DND-41 (cell line): ENCODE results near the gene GOLPH3.
"Not testable (repeated sequence)": the region's sequence is repeated elsewhere in the genome, so short reads cannot be mapped to it uniquely, and the experiment has no call there.

Source experiments
- ATAC-seq: fragments of 200-7000 bp; cut with Tn5 transposase; 3 replicates; pipeline ENCODE4 v1.9.1; 2021; ENCODE audit warnings: low read depth; ENCODE audit not compliant: insufficient read depth
- DNase-seq: peaks from one replicate; pipeline ENCODE4 v3.0.0-alpha.2; 2020
- H2AFZ ChIP-seq: 2 replicates; pipeline ENCODE4 v1.6.0; 2012; ENCODE audit warnings: low read depth, low read length
- H3K27ac ChIP-seq: 2 replicates; pipeline ENCODE4 v1.5.1; 2012; ENCODE audit warnings: low read length, inconsistent platforms
- H3K27me3 ChIP-seq: fragments of 200-600 bp; sonication (generic); 2 replicates; pipeline ENCODE4 v1.6.0; 2012; ENCODE audit warnings: low read length, mild to moderate bottlenecking, inconsistent platforms; ENCODE audit not compliant: insufficient read depth, poor library complexity
- H3K36me3 ChIP-seq: 2 replicates; pipeline ENCODE4 v1.5.1; 2012; ENCODE audit warnings: low read length, inconsistent platforms; ENCODE audit not compliant: insufficient read depth
- H3K4me1 ChIP-seq: 2 replicates; pipeline ENCODE4 v1.5.1; 2012; ENCODE audit warnings: mild to moderate bottlenecking, low read length; ENCODE audit not compliant: insufficient read depth
- H3K4me2 ChIP-seq: 2 replicates; pipeline ENCODE4 v1.6.0; 2012; ENCODE audit warnings: mild to moderate bottlenecking, moderate library complexity, low read length, inconsistent platforms; ENCODE audit not compliant: insufficient read depth
- H3K4me3 ChIP-seq, 2 experiments: fragments of 200-600 bp in 1 of 2; shearing (Covaris generic) in 1 of 2; 2 replicates each; pipeline ENCODE4 v1.5.1; 2012 to 2016; ENCODE audit warnings: inconsistent platforms in 2 of 2, low read length in 2 of 2, mild to moderate bottlenecking in 2 of 2, low read depth in 1 of 2, moderate library complexity in 1 of 2
- H3K79me2 ChIP-seq: 2 replicates; pipeline ENCODE4 v1.6.0; 2012; ENCODE audit warnings: low read length, inconsistent platforms; ENCODE audit not compliant: insufficient read depth
- H3K9ac ChIP-seq: 2 replicates; pipeline ENCODE4 v1.6.0; 2012; ENCODE audit warnings: low read depth, mild to moderate bottlenecking, inconsistent platforms, low read length, moderate library complexity
- H3K9me3 ChIP-seq: 2 replicates; pipeline ENCODE4 v1.5.1; 2012; ENCODE audit warnings: low read length, moderate library complexity, mild to moderate bottlenecking, inconsistent platforms; ENCODE audit not compliant: insufficient read depth, severe bottlenecking
- H4K20me1 ChIP-seq: 2 replicates; pipeline ENCODE4 v1.6.0; 2012; ENCODE audit warnings: low read length; ENCODE audit not compliant: insufficient read depth
- EZH2 ChIP-seq: IDR thresholded peaks from 3 replicates; pipeline ENCODE4 v1.6.1; 2012; ENCODE audit warnings: borderline replicate concordance, low read depth, mild to moderate bottlenecking, moderate library complexity, low read length, inconsistent platforms; ENCODE audit not compliant: severe bottlenecking
- TF ChIP-seq, protein P1 (sequence below): IDR thresholded peaks from 2 replicates; pipeline ENCODE4 v1.5.1; 2012; ENCODE audit warnings: borderline replicate concordance, low read length, moderate library complexity, mild to moderate bottlenecking; ENCODE audit not compliant: poor library complexity, severe bottlenecking; ENCODE audit errors: extremely low read depth

The GOLPH3 gene

DNA sequence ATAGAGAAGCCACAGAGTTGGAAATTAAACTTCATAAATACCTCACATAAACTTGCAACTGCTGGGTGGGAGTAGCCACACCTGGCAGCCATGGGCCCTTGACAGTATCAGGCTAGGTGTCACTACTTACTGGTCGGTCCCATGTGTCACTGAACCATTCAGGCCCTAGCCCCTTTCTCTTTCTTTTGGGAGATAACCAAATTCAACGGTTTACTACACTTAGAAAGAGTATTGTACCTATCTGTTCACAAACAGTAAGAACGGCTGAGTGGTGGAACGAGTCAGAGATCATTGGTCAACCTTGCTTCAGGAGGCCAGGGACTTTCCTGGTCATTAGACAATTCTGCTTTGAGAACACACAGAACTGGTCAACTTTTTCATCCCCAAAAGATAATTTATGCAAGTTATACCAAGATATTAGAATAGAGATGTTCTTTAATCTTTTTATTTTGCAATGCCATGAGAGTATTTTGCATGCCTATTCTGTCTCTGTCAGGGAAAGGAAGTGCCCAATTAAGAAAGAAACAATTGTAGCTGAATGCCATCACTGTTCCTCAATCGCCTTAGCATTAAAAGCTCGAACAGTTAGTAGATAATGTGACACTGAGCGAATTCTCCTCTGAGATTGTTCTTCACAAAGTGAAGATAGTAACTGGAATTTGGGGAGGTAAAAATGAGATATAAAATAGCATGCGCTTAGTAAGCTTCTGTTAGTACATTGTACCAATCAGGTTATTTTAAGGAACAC lies 50.9 kb downstream of the GOLPH3 start:
- Histone ChIP-seq H3K4me2 (no peak overlapping the region), H3K36me3 (peaks cover 73% of the 10 kb centered on the region), H3K27me3 (no peaks in the 10 kb centered on the region), H3K4me1 (no peaks in the 10 kb centered on the region), H3K9ac (no peak overlapping the region), H3K79me2 (peaks cover 18% of the 10 kb centered on the region), H4K20me1 (peaks cover 19% of the 10 kb centered on the region; the same call in 1 of the 2 replicates), H3K4me3 (no peak overlapping the region), H3K27ac (no peak overlapping the region), H2AFZ (no peak overlapping the region), H3K9me3 (no peaks in the 10 kb centered on the region)
- TF ChIP-seq, protein P1, sequence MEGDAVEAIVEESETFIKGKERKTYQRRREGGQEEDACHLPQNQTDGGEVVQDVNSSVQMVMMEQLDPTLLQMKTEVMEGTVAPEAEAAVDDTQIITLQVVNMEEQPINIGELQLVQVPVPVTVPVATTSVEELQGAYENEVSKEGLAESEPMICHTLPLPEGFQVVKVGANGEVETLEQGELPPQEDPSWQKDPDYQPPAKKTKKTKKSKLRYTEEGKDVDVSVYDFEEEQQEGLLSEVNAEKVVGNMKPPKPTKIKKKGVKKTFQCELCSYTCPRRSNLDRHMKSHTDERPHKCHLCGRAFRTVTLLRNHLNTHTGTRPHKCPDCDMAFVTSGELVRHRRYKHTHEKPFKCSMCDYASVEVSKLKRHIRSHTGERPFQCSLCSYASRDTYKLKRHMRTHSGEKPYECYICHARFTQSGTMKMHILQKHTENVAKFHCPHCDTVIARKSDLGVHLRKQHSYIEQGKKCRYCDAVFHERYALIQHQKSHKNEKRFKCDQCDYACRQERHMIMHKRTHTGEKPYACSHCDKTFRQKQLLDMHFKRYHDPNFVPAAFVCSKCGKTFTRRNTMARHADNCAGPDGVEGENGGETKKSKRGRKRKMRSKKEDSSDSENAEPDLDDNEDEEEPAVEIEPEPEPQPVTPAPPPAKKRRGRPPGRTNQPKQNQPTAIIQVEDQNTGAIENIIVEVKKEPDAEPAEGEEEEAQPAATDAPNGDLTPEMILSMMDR: no peak
- no peak for TF ChIP-seq EZH2
- DNase-seq (no peak), ATAC-seq (no peak)

DNA sequence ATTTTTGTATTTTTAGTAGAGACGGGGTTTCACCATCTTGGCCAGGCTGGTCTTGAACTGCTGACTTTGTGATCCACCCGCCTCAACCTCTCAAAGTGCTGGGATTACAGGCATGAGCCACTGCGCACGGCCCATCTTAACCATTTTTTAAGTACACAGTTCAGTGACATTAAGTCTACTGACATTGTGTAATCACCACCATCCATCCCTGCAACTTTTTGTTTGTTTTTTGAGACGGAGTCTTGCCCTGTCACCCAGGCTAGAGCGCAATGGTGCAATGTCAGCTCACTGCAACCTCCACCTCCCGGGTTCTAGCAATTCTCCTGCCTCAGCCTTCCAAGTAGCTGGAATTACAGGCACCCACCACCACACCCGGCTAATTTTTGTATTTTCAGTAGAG lies 55.2 kb downstream of the GOLPH3 start:
- Histone ChIP-seq H3K79me2 (peaks cover 14% of the 10 kb centered on the region), H4K20me1 (peaks cover 11% of the 10 kb centered on the region; the same call in 1 of the 2 replicates), H3K36me3 (peaks cover 51% of the 10 kb centered on the region)
- H3K4me2 ChIP-seq, H2AFZ ChIP-seq, H3K9ac ChIP-seq, H3K27me3 ChIP-seq, H3K9me3 ChIP-seq, H3K4me3 ChIP-seq, H3K27ac ChIP-seq, ATAC-seq, H3K4me1 ChIP-seq, DNase-seq: not testable (repeated sequence)

DNA sequence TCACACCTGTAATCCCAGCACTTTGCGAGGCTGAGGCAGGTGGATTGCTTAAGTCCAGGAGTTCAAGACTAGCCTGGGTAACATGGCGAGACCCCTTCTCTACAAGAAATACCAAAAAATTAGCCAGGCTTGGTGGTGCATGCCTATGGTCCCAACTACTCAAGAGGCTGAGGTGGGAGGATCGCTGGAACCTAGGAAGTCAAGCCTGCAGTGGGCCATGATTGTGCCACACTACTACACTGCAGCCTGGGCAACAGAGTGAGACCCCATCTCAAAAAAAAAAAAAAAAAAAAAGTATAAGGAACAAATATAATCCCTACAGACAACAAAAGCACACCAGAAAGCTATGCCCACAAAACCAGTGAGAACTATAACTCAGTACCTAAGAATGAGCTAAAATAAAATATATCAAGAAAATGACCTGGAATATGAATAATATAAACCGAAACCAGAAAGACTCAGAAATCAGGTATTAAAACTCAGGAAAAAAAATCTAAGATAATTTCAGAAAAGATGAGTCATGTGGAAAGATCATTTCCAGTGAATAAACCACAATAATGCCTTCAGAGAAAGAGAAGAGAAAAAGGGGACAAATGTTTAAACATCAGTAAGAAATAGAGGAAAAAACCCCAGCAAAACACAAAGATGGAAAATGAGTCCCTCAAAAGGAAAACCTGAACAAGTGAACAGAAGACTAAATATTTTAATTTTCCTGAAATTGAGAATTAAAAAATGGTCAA lies 57.4 kb downstream of the GOLPH3 start:
- no peak overlapping the region for H3K4me2 ChIP-seq
- ATAC-seq (no peak), DNase-seq (no peak)
- no peaks in the 10 kb centered on the region for H3K9me3 ChIP-seq
- H2AFZ ChIP-seq: no peak overlapping the region
- peaks cover 8% of the 10 kb centered on the region for H3K79me2 ChIP-seq
- H3K4me1 ChIP-seq: no peaks in the 10 kb centered on the region
- peaks cover 48% of the 10 kb centered on the region for H3K36me3 ChIP-seq
- H4K20me1 ChIP-seq: 0 out of 2 replicates have a peak, but pooled peaks cover 3% of the 10 kb centered on the region
- no peaks in the 10 kb centered on the region for H3K27me3 ChIP-seq
- no peak overlapping the region for H3K4me3 ChIP-seq
- no peak overlapping the region for H3K9ac ChIP-seq
- TF ChIP-seq, protein P1: no peak
- no peak overlapping the region for H3K27ac ChIP-seq

DNA sequence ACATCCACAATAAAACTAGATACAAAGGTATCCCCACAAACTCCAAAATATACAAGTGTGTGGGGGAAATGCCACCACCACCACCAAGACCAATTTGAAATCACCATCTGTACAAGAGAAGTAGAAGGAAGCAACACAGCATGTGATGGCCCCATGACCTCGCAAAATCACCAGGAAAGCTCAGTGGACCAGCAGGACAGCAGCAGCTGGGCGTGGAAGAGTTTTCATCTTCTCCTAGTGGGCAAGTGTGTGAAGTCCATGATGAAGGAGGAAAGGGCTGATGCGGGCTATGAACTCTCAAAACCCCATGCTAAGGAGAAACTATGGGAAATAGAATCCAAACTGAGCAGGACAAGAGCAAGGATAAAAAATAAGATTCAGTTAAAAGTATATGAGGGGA lies 58.1 kb downstream of the GOLPH3 start:
- Histone ChIP-seq H4K20me1 (peaks cover 3% of the 10 kb centered on the region; the same call in 1 of the 2 replicates), H3K27ac (no peak overlapping the region), H3K9me3 (no peaks in the 10 kb centered on the region), H3K27me3 (no peaks in the 10 kb centered on the region), H3K4me2 (no peak overlapping the region), H3K4me1 (no peaks in the 10 kb centered on the region), H3K79me2 (peaks cover 8% of the 10 kb centered on the region), H3K4me3 (no peak overlapping the region), H3K36me3 (peaks cover 47% of the 10 kb centered on the region), H3K9ac (no peak overlapping the region), H2AFZ (no peak overlapping the region)
- ATAC-seq (no peak), DNase-seq (no peak)
- no peak for TF ChIP-seq EZH2
- TF ChIP-seq, protein P1: no peak
